ENCODE results near the gene USP31.

GRCh38 chr16:23131036-23131435 lies 18.2 kb downstream of the USP31 start:
- TF ChIP-seq TAF1 (IDR thresholded peaks at IDR 0.05; ENCODE audit: borderline replicate concordance, low read depth, low read length) (no peak), POLR2A (IDR thresholded peaks at IDR 0.05; ENCODE audit: low read depth, low read length) (no peak)
